Hepatocyte (in vitro differentiated cells): Measurements from ENCODE around the gene ATAD2B.

Experiments
- EZH2 ChIP-seq: fragments of 200-600 bp; sonication (generic); IDR thresholded peaks from 2 replicates; pipeline ENCODE4 v1.6.1; 2016; ENCODE audit warnings: antibody characterized with exemption, mild to moderate bottlenecking, borderline replicate concordance
- EZH2phosphoT487 ChIP-seq: fragments of 200-600 bp; sonication (generic); IDR thresholded peaks from one replicate; pipeline ENCODE4 v1.6.1; 2018; ENCODE audit warnings: antibody characterized with exemption, mild to moderate bottlenecking, low read depth, moderate library complexity; ENCODE audit not compliant: unreplicated experiment, severe bottlenecking
- TF ChIP-seq, protein P1 (sequence below): fragments of 200-600 bp; sonication (generic); IDR thresholded peaks from 2 replicates; pipeline ENCODE4 v1.5.1; 2016; ENCODE audit warnings: antibody characterized with exemption, mild to moderate bottlenecking; ENCODE audit not compliant: poor library complexity

DNA sequence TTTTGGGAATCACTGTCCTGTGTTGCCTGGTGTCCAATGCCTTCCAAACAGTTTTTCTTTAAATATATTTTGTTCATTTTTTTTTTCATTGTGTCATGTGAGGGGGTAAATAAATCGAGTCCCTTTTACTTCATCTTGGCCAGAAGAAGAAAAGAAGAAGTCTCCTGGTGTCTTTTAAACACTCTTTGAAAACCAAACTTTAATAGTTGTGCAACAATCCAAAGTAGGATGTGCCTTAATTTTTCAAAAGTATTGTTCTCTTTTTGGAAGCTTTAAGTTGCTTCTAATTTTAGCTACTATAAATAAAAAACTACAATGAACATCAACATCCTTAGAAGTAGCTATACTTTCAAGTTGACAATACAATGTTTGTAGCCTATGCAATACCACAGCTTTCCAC is 154.9 kb downstream of the ATAD2B start:
- TF ChIP-seq EZH2phosphoT487 (no peak), EZH2 (no peak)
- TF ChIP-seq, protein P1, sequence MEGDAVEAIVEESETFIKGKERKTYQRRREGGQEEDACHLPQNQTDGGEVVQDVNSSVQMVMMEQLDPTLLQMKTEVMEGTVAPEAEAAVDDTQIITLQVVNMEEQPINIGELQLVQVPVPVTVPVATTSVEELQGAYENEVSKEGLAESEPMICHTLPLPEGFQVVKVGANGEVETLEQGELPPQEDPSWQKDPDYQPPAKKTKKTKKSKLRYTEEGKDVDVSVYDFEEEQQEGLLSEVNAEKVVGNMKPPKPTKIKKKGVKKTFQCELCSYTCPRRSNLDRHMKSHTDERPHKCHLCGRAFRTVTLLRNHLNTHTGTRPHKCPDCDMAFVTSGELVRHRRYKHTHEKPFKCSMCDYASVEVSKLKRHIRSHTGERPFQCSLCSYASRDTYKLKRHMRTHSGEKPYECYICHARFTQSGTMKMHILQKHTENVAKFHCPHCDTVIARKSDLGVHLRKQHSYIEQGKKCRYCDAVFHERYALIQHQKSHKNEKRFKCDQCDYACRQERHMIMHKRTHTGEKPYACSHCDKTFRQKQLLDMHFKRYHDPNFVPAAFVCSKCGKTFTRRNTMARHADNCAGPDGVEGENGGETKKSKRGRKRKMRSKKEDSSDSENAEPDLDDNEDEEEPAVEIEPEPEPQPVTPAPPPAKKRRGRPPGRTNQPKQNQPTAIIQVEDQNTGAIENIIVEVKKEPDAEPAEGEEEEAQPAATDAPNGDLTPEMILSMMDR, result no peak
